ENCODE data around the gene MEGF11.

GRCh38 chr15:65913631-65914199 is 339.8 kb downstream of the MEGF11 start:
- TF ChIP-seq CTCF (IDR thresholded peaks at IDR 0.05) (no peak), POLR2A (IDR thresholded peaks at IDR 0.05) (no peak)
